DMS 273 treated with DMSO at 0.1 percent for 48 hours (cell line): ENCODE data around the gene KL.

Experiments
- DNase-seq: peaks from one replicate; lab custom pipeline; 2025; lab: John Stamatoyannopoulos, UW

The KL gene

GRCh38 chr13:33111414-33112110, 95.3 kb downstream of the KL start:
- no peak for DNase-seq

- DNase-seq = no peak
Measured at GRCh38 chr13:33112766-33113165, 96.5 kb downstream of the KL start.

GRCh38 chr13:33114146-33114545, 97.9 kb downstream of the KL start:
- no peak for DNase-seq

- DNase-seq = no peak
Measured at GRCh38 chr13:33115274-33115673, 99.1 kb downstream of the KL start.
